Fibroblast of villous mesenchyme (primary cell): ENCODE data around the gene LOXL4. TPM values are rescaled to one million over a fixed set of nuclear protein-coding genes. Genes with fewer than 3 reads are reported as not detected.

Experiments
- DNase-seq: peaks from one replicate; pipeline ENCODE4 v3.0.0-alpha.2; 2010; ENCODE audit warnings: low read depth
- H3K4me3 ChIP-seq: 2 replicates; pipeline ENCODE4 v1.5.1; 2011; ENCODE audit warnings: low read depth, mild to moderate bottlenecking, low read length
- CTCF ChIP-seq: IDR thresholded peaks from 2 replicates; pipeline ENCODE4 v1.5.1; 2012; ENCODE audit warnings: low read depth, mild to moderate bottlenecking, low read length; ENCODE audit not compliant: insufficient read depth
- total RNA-seq: library from RNA; depleted of rRNA; stranded (reverse); fragments of >200 nt; gene quantifications from 2 replicates; pipeline ENCODE4 v1.2.3, GENCODE V29; 2012

The LOXL4 gene
- total RNA-seq, 1 donor = 67.8 TPM

- H3K4me3 ChIP-seq = no peak overlapping the region
- TF ChIP-seq CTCF = no peak
- no peak for DNase-seq
These were observed 18.4 kb upstream of the LOXL4 start for GRCh38 chr10:98286419-98286818.

GRCh38 chr10:98285416-98285815, 17.4 kb upstream of the LOXL4 start:
- DNase-seq = no peak
- TF ChIP-seq CTCF = no peak
- H3K4me3 ChIP-seq = no peak overlapping the region

- TF ChIP-seq CTCF = no peak
- DNase-seq = no peak
These were observed 8.3 kb upstream of the LOXL4 start for GRCh38 chr10:98276311-98276710.

GRCh38 chr10:98274562-98274961, 6.6 kb upstream of the LOXL4 start:
- no peak overlapping the region for H3K4me3 ChIP-seq
- no peak for DNase-seq
- TF ChIP-seq CTCF = no peak

More at GRCh38 chr10:98276311-98276710, 8.3 kb upstream of the LOXL4 start:
- H3K4me3 ChIP-seq = no peak overlapping the region

GRCh38 chr10:98273057-98273850, 5.3 kb upstream of the LOXL4 start:
- no peak for DNase-seq
- no peak overlapping the region for H3K4me3 ChIP-seq
- no peak for TF ChIP-seq CTCF

- no peak for TF ChIP-seq CTCF
- no peak for DNase-seq
These were observed 4.7 kb upstream of the LOXL4 start for GRCh38 chr10:98272656-98273055.

GRCh38 chr10:98272245-98272644, 4.3 kb upstream of the LOXL4 start:
- no peak overlapping the region for H3K4me3 ChIP-seq
- DNase-seq = no peak
- TF ChIP-seq CTCF = no peak

More at GRCh38 chr10:98272656-98273055, 4.7 kb upstream of the LOXL4 start:
- H3K4me3 ChIP-seq = no peak overlapping the region
